Immature natural killer cell (primary cell): ENCODE results near the gene FBN1. TPM values are rescaled to one million over a fixed set of nuclear protein-coding genes. Genes with fewer than 3 reads are reported as not detected.
A peak's percentile ranks its signal among the peaks of the same experiment; 100 is the strongest.

ENCODE experiments used
- DNase-seq, 3 donors: peaks; one replicate each; pipeline ENCODE4 v3.0.0; 2022; ENCODE audit warnings: mixed read lengths in 1 of 3
- H3K27ac Mint-ChIP-seq, 6 donors: one replicate each; pipeline ENCODE4 v1.8.0; 2020; ENCODE audit warnings: mixed read lengths in 6 of 6, mild to moderate bottlenecking in 5 of 6, inconsistent platforms in 4 of 6, moderate library complexity in 3 of 6
- H3K27me3 Mint-ChIP-seq, 3 donors: one replicate each; pipeline ENCODE4 v1.8.0; 2020 to 2021; ENCODE audit warnings: low read depth in 3 of 3, mild to moderate bottlenecking in 3 of 3, mixed read lengths in 3 of 3, moderate library complexity in 3 of 3, inconsistent platforms in 1 of 3
- H3K36me3 Mint-ChIP-seq, 3 donors: one replicate each; pipeline ENCODE4 v1.8.0; 2020; ENCODE audit warnings: mixed read lengths in 3 of 3, inconsistent platforms in 2 of 3, mild to moderate bottlenecking in 2 of 3
- H3K4me1 Mint-ChIP-seq, 2 donors: one replicate each; pipeline ENCODE4 v1.8.0; 2020; ENCODE audit warnings: inconsistent platforms in 2 of 2, mild to moderate bottlenecking in 2 of 2, mixed read lengths in 2 of 2, moderate library complexity in 1 of 2
- H3K4me3 Mint-ChIP-seq, 5 donors: one replicate each; pipeline ENCODE4 v1.8.0; 2020; ENCODE audit warnings: mild to moderate bottlenecking in 5 of 5, mixed read lengths in 5 of 5, inconsistent platforms in 3 of 5, moderate library complexity in 3 of 5
- H3K9me3 Mint-ChIP-seq, 6 donors: one replicate each; pipeline ENCODE4 v1.8.0; 2020; ENCODE audit warnings: mild to moderate bottlenecking in 6 of 6, mixed read lengths in 6 of 6, inconsistent platforms in 4 of 6, moderate library complexity in 3 of 6
- polyA plus RNA-seq, 3 donors: library from polyadenylated mRNA; unstranded; fragments of 300-500 nt; fragmentation: Illumina TruSeq; gene quantifications; one replicate each; pipeline ENCODE4 v1.2.3, GENCODE V29; 2021

Gene FBN1
- polyA plus RNA-seq, 3 donors from 2014 or later, result 0.22 TPM; not detected in 2

DNA sequence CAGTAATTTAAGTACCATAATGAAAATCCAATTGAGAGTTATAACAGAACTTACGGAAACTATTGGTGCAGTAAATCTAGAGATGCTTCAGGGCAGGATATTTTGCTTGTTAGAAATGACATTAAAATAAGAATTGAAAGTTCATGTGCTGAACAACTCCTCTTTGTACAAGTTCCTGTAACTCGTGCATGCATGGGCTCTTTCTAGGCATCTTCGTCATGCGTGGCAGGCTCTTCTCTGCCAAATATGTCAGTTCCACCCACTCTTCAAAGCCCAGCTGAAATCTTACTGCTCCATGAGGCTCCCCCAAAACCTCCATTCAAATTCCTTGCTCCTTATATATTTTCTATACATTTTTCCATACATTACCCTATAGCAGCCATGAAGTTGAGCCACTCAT, 48.7 kb downstream of the FBN1 start:
- Mint-ChIP-seq H3K4me3 (no peak overlapping the region), H3K27me3 (peaks cover 0 to 3% (median 0%) of the 10 kb centered on the region in 3 donors), H3K36me3 (no peaks in the 10 kb centered on the region), H3K4me1 (peaks cover 8 to 14% of the 10 kb centered on the region in 2 donors), H3K9me3 (no peaks in the 10 kb centered on the region), H3K27ac (no peak overlapping the region)
- no peak for DNase-seq

DNA sequence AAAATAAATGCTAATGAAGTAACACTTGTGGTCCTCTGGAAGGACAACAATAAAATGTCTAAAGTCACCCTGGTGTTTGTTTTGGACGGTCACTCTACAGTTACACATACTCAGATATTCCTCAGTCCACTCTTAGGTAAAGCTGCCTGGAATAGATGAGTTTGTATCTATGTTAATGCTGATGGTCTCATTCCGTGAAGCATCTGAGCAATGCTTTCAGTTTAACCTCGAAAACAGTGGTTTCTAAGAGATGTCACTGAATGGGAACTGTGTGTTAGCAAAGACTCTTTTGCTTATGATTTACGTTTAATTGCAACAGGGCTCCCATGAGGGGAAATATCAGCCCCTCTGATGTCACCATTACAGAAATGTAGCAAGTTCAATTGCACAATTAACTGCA, 49.1 kb downstream of the FBN1 start:
- H3K27me3 Mint-ChIP-seq, result peaks cover 0 to 3% (median 0%) of the 10 kb centered on the region in 3 donors
- peaks cover 8 to 14% of the 10 kb centered on the region in 2 donors for H3K4me1 Mint-ChIP-seq
- no peak overlapping the region for H3K4me3 Mint-ChIP-seq
- DNase-seq, result no peak
- no peaks in the 10 kb centered on the region for H3K9me3 Mint-ChIP-seq
- no peaks in the 10 kb centered on the region for H3K36me3 Mint-ChIP-seq
- no peak overlapping the region for H3K27ac Mint-ChIP-seq

DNA sequence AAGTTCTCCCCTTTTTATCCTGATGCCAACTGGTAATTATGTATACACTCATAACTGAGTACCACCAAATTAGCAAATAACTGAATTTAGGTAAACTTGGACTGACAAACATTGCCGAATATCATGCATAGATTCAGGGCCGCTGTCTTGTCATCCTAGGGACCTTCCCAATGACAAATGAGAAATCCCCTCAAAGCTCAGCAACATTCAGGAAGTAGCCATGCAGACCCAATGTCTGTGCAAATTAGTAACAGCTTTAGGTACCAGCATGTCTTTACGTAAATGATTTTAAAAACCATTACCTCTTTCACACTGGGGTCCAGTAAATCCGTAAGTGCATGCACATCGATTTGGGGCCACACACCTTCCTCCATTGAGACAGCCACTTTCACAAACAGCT, 49.5 kb downstream of the FBN1 start:
- H3K27ac Mint-ChIP-seq, result no peak overlapping the region
- H3K36me3 Mint-ChIP-seq, result no peaks in the 10 kb centered on the region
- no peak for DNase-seq

DNA sequence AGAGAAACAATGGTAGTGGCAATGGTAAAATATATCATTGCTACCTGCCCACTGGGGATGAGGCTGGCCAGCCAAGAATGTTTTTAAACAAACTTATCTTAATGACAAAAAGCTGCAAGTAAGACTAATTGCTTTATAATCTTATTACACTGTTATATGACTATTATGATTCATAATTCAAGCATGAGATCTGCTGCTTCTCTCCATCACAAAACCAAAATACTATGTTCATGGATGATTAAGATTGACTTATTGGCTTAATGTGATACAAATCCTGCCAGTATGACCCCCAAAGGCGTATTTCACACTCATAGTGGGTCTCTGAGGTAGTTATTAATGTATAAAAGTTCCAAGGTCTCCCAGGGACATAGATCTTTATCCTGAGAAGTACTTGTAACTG, 52.6 kb downstream of the FBN1 start:
- DNase-seq, result no peak
- H3K4me1 Mint-ChIP-seq, result peaks cover 8 to 14% of the 10 kb centered on the region in 2 donors
- H3K27me3 Mint-ChIP-seq, result peaks cover 0 to 5% (median 3%) of the 10 kb centered on the region in 3 donors
- H3K9me3 Mint-ChIP-seq, result peaks cover 0 to 3% (median 0%) of the 10 kb centered on the region in 6 donors
- no peaks in the 10 kb centered on the region for H3K36me3 Mint-ChIP-seq
- no peak overlapping the region for H3K4me3 Mint-ChIP-seq
- H3K27ac Mint-ChIP-seq, result no peak overlapping the region

More for the DNA sequence above, 49.5 kb downstream of the FBN1 start:
- peaks cover 0 to 3% (median 0%) of the 10 kb centered on the region in 3 donors for H3K27me3 Mint-ChIP-seq
- no peak overlapping the region for H3K4me3 Mint-ChIP-seq
- H3K4me1 Mint-ChIP-seq, result peaks cover 8 to 14% of the 10 kb centered on the region in 2 donors
- H3K9me3 Mint-ChIP-seq, result no peaks in the 10 kb centered on the region

DNA sequence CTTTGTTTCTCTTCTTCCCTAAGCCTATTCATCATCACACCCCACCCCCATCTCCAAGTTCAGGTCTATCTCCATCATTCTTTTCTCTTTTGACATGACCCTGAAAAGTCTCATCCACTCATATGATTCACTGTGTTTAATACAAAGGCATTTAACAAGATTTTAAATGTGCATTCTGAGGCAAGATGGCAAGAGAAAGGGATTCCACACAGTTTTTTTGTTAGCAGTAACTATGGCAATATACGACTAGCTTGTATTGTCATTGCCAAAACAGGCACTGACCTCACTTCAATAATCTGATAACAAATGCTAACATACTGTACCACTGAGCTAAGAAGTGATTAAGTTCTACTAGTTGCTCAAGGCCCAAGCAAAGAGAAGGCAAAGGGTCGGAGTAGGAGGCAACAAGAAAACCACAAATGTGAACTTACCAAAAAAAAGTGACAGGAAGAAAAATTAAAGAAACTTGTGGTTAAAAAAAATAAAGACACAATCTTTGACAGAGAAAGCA, 53.2 kb downstream of the FBN1 start:
- peaks cover 8 to 14% of the 10 kb centered on the region in 2 donors for H3K4me1 Mint-ChIP-seq
- H3K4me3 Mint-ChIP-seq, result no peak overlapping the region
- H3K9me3 Mint-ChIP-seq, result peaks cover 0 to 3% (median 0%) of the 10 kb centered on the region in 6 donors
- DNase-seq, result peak in 2 of 3 donors; percentile 4 to 7
- peaks cover 0 to 5% (median 3%) of the 10 kb centered on the region in 3 donors for H3K27me3 Mint-ChIP-seq
- peak overlapping the region in 1 of 6 donors; percentile 8 for H3K27ac Mint-ChIP-seq
- no peaks in the 10 kb centered on the region for H3K36me3 Mint-ChIP-seq

DNA sequence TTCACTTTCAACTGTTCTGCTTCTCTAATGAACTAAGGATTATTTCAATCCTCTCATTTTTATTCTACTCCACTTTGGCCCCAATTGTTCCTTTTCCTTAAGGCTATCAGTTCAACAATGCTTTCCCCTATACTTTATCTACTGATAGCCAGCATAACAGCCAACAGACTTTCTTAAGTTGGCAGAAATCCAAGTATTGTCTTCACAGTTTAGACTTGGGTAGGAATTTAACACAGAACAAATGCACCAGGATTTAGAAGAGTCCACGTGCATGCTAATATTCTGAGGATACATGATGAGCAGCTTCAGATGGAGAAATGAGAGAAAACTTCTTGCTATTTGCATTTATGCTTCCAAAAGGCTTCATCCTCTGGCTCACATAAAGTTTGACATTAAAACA, 54.8 kb downstream of the FBN1 start:
- Mint-ChIP-seq H3K27me3 (peaks cover 0 to 5% (median 3%) of the 10 kb centered on the region in 3 donors), H3K4me1 (peaks cover 8 to 14% of the 10 kb centered on the region in 2 donors), H3K9me3 (peaks cover 0 to 3% (median 0%) of the 10 kb centered on the region in 6 donors), H3K27ac (no peak overlapping the region), H3K4me3 (no peak overlapping the region), H3K36me3 (no peaks in the 10 kb centered on the region)
- DNase-seq, result no peak

DNA sequence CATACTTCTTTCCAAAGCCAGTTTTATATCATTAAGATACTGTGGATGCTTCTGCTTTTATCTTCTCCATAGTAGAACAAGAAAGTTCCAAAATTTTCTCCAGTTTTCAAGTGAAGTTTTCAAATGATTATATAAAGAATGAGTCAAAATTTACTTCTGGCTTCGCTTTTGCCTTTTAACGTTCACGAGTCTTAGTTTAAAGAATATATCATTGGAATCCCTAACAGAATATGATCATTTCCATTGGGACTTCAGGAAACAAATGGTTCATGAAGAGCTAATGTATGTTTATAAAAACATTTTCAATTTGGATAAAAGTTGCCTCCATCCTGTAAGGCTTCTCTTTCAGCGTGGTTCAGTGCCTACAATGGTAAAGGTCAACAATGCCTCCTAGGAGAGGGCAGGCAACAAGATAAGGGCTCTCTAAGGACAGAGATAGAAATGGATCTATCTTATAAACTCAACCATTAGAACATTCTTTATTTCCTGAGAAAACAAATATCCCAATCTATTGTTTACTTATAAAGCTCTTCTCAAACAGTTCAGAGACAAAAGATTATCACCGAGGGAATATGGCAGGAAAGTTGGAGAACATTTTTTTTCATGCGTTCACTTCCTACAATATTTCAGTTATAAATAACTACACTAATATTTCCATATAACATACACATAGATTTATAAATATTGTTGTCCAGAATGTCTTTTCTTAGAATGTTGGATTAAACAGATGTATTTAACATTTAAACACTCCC, 60.5 kb downstream of the FBN1 start:
- H3K27ac Mint-ChIP-seq, result no peak overlapping the region
- no peaks in the 10 kb centered on the region for H3K36me3 Mint-ChIP-seq
- peaks cover 0 to 3% (median 3%) of the 10 kb centered on the region in 3 donors for H3K27me3 Mint-ChIP-seq
- peaks cover 0 to 6% of the 10 kb centered on the region in 2 donors for H3K4me1 Mint-ChIP-seq
- H3K9me3 Mint-ChIP-seq, result peaks cover 0 to 3% (median 0%) of the 10 kb centered on the region in 6 donors
- no peak overlapping the region for H3K4me3 Mint-ChIP-seq
- no peak for DNase-seq

DNA sequence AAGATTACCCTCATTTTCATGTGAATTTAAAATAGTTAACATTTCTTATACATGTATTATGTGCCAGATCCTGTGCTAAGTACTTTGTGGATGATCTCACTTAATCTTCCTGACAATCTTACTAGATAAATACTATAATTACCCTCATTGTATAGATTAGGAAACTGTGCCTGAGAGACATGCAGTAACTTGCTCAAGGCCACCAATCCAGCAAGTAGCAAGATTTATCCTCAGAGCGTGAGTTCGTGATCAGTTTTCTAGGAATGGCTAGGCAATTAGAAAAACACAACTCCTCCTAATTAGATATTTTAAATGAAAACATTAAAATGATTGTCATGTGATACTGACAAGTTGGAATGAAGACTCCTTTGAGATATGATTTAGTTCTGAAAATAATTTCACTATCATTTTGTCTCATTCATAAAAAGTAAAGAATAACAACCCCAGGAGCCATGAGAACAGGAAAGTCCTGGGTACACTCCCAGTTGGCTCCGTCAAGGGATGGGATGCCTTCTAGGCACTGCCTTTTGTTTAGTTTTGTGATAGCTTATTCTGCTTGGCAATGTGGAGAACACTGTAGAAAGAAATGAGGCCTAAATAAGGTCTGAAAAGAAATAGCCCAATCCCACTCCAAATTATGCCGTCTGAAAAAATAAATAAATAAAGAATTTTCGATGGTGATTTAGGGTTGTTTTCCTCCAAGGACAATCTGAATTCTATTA, 61.3 kb downstream of the FBN1 start:
- Mint-ChIP-seq H3K4me3 (no peak overlapping the region), H3K27ac (no peak overlapping the region), H3K9me3 (no peaks in the 10 kb centered on the region), H3K4me1 (peaks cover 0 to 6% of the 10 kb centered on the region in 2 donors), H3K27me3 (peaks cover 0 to 3% (median 1%) of the 10 kb centered on the region in 3 donors), H3K36me3 (no peaks in the 10 kb centered on the region)
- DNase-seq, result no peak

DNA sequence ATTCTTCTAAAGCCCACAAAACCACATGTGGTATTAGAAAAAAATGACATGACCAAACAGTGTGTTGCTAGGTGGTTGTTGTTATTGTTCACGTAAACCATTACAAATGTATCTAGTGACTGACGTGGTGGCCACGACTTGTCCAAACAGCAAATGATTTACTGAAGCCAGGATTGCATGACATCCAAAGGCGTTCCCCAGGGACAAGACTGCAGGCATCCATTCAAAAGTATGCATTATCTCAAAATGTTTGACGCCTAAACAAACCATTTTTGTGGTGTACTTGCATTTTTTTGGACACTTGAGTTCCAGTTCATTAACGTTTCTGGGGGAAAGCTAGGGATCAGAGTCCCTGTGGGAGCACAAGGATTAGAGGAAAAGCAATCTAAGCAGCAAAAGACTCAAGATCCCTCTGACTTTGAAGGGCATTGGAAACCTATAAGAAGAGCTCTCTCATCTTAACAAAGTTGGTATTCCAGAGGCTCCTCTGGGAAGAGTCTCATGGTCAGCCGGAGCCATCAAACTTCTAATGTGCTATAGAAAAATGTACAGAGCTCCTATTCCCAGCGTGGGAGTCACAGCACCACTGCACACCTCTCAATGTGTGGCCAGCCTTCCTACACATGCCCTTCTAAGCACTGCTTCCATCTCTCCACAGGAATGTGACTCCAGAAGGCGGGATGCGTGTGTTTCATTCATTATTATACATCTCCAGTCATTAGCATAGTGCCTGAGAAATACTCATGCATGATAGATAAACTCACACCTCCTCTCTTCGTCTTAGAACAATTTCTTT, 62.9 kb downstream of the FBN1 start:
- Mint-ChIP-seq H3K4me1 (peaks cover 0 to 6% of the 10 kb centered on the region in 2 donors), H3K27ac (no peak overlapping the region), H3K9me3 (no peaks in the 10 kb centered on the region)

DNA sequence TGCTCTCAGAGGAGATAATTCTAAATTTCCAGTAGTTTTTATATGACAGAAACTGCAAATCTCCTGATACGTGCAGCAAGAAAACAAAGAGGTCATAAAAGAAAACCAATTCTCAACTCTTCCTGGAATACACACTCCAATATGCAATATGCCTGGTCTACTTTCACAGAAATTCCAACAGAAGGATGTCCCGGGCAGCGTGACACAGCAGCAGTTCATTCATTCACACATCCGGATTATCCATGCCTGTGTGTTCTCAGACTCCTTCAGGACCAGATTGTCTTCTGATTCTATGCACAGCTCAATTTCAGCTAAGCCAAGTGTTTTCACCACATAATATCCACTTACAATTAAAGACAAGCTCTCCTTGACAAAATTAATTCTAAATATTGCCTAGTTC, 64.3 kb downstream of the FBN1 start:
- Mint-ChIP-seq H3K9me3 (peaks cover 0 to 3% (median 0%) of the 10 kb centered on the region in 6 donors), H3K36me3 (peaks cover 0 to under 1% (median 0%) of the 10 kb centered on the region in 3 donors)

More for the DNA sequence above, 62.9 kb downstream of the FBN1 start:
- peak in 1 of 3 donors; percentile 7 for DNase-seq
- Mint-ChIP-seq H3K27me3 (peaks cover 0 to 1% (median 0%) of the 10 kb centered on the region in 3 donors), H3K36me3 (no peaks in the 10 kb centered on the region), H3K4me3 (no peak overlapping the region)

DNA sequence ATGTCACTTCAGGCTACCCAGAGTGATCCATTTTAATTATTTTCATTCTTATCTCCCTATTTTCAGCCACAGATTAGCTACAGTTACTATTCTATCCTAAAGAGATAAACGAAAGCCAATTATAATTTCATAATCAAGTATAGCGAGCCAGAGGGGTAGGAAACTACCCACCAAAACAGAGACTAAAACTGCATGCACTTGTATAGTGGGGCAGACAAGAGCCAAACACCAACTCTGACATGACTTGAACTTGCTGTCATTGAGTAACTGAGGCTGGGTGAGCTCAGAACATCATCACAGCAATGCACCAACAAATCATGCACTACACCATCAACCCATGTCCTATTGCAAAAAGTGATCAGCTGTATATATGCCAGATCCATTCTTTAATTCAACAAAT, 64.8 kb downstream of the FBN1 start:
- Mint-ChIP-seq H3K4me1 (peaks cover 0 to 6% of the 10 kb centered on the region in 2 donors), H3K9me3 (peaks cover 0 to 6% (median 0%) of the 10 kb centered on the region in 6 donors), H3K27ac (no peak overlapping the region), H3K4me3 (no peak overlapping the region), H3K36me3 (peaks cover 0 to 3% (median 0%) of the 10 kb centered on the region in 3 donors), H3K27me3 (peaks cover 0 to 2% (median 2%) of the 10 kb centered on the region in 3 donors)
- no peak for DNase-seq

More for the DNA sequence above, 64.3 kb downstream of the FBN1 start:
- Mint-ChIP-seq H3K27ac (no peak overlapping the region), H3K4me1 (peaks cover 0 to 6% of the 10 kb centered on the region in 2 donors), H3K27me3 (peaks cover 0 to 1% (median under 1%) of the 10 kb centered on the region in 3 donors), H3K4me3 (no peak overlapping the region)
- no peak for DNase-seq

DNA sequence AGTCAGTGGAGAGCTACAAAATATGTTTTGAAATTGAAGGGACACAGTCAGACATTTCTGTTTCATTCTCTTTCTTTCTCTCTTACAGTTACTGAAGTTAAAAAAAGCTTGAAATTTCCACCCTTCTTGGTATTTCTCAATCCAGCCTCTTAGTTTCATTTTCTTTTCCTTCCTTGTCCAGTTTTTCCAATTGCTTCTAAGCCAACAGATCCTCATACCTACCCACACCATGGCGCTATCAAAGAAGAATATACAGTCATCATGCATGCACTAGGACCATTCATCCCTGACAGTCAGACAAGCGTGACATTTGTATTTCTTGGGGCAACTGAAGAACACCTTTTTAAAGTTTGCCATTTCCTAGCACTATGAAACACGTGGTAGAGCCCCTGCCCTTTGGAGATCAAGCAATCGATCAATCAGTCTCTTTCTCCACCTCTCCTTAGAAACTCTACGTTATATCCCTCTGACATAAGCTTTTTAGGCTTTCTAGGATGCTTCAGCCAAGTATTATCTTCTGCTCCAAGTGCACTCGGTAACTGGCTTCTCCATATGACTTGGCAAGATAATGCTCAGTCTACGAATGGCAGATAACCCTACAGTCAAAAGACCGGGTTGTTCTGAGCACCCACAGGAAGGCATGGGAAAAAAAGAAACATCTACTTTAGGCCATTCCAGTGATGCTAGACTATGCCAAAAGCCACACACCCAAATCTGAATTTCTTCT, 65.4 kb downstream of the FBN1 start:
- Mint-ChIP-seq H3K27me3 (peaks cover 2 to 5% (median 4%) of the 10 kb centered on the region in 3 donors), H3K4me3 (no peak overlapping the region), H3K9me3 (peaks cover 0 to 6% (median 0%) of the 10 kb centered on the region in 6 donors), H3K4me1 (peaks cover 0 to 6% of the 10 kb centered on the region in 2 donors), H3K27ac (no peak overlapping the region), H3K36me3 (peaks cover 0 to 3% (median 0%) of the 10 kb centered on the region in 3 donors)
- no peak for DNase-seq

DNA sequence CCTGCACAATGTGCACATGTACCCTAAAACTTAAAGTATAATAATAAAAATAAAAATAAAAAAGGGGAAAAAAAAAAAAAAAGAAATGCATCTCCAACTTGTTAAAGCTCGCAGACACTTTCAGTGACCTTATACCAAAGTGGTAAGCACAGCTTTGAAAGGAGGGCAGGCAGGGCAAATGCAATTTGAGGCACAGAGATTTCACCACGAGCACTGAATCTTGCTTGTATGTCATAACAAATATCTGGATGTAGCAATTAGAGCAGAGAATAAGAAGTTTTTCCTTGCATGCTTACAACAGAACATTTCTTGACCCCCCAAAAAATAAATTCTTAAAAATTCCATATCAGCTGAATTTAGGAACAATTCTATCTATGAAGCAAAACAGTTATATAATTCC, 66.5 kb downstream of the FBN1 start:
- H3K4me3 Mint-ChIP-seq, result no peak overlapping the region
- no peak overlapping the region for H3K27ac Mint-ChIP-seq
- peaks cover 0 to 3% (median 0%) of the 10 kb centered on the region in 3 donors for H3K36me3 Mint-ChIP-seq
- peaks cover 0 to 6% of the 10 kb centered on the region in 2 donors for H3K4me1 Mint-ChIP-seq
- H3K27me3 Mint-ChIP-seq, result peaks cover 2 to 5% (median 4%) of the 10 kb centered on the region in 3 donors
- no peak for DNase-seq
- peaks cover 0 to 6% (median 0%) of the 10 kb centered on the region in 6 donors for H3K9me3 Mint-ChIP-seq
